ENCODE measurements around the gene SH3GLB1. TPM values are rescaled to one million over a fixed set of nuclear protein-coding genes. Genes with fewer than 3 reads are reported as not detected.
"Not testable (repeated sequence)": the region's sequence is repeated elsewhere in the genome, so short reads cannot be mapped to it uniquely, and the experiment has no call there.

The SH3GLB1 gene
- total and polyA plus RNA-seq, 7 donors, result 47.3 to 91.8 (median 56.7) TPM

- intact Hi-C loops (cut with DNase I), result no loop called here
- no peaks in the 10 kb centered on the region for H3K27me3 ChIP-seq
- WGBS, 2 donors, result 93 to 94% methylated on average over 1 of the region's 1 CpG
- no peak for DNase-seq
- no peaks in the 10 kb centered on the region for H3K4me1 ChIP-seq
- H3K27ac ChIP-seq, result no peak overlapping the region
- TF ChIP-seq POLR2A (IDR thresholded peaks at IDR 0.05) (no peak), EP300 (IDR thresholded peaks at IDR 0.05) (no peak), POLR2AphosphoS5 (IDR thresholded peaks at IDR 0.05) (no peak)
- TF ChIP-seq, protein P1, sequence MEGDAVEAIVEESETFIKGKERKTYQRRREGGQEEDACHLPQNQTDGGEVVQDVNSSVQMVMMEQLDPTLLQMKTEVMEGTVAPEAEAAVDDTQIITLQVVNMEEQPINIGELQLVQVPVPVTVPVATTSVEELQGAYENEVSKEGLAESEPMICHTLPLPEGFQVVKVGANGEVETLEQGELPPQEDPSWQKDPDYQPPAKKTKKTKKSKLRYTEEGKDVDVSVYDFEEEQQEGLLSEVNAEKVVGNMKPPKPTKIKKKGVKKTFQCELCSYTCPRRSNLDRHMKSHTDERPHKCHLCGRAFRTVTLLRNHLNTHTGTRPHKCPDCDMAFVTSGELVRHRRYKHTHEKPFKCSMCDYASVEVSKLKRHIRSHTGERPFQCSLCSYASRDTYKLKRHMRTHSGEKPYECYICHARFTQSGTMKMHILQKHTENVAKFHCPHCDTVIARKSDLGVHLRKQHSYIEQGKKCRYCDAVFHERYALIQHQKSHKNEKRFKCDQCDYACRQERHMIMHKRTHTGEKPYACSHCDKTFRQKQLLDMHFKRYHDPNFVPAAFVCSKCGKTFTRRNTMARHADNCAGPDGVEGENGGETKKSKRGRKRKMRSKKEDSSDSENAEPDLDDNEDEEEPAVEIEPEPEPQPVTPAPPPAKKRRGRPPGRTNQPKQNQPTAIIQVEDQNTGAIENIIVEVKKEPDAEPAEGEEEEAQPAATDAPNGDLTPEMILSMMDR (IDR thresholded peaks at IDR 0.05), result no peak
- no peak overlapping the region for H3K4me3 ChIP-seq
- H3K9me3 ChIP-seq, result no peaks in the 10 kb centered on the region
- H3K36me3 ChIP-seq, result no peaks in the 10 kb centered on the region
Measured at GRCh38 chr1:86696522-86696921, 7.9 kb upstream of the SH3GLB1 start.

DNA sequence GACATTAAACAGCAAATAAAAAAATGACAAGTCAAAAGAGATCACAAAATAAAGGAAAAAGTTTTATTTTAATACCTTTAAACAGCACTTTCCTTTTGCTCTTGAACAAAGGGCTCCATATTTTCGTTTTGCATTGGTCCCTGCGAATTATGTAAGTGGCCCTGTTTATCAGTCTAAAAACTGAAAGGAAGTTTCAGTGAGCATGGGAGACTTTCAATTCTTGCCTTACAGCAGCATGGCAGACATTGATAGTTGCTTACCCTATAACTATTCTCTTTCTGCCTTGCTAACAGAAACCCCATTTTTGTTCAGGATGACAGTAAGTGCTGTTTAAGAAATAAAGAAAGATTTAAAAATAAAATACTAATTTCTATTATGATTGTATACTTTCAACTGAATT lies 5.2 kb upstream of the SH3GLB1 start:
- DNase-seq, result no peak
- no peak for TF ChIP-seq POLR2AphosphoS5 (IDR thresholded peaks at IDR 0.05)
- TF ChIP-seq, protein P1 (IDR thresholded peaks at IDR 0.05), result no peak
- TF ChIP-seq POLR2A (IDR thresholded peaks at IDR 0.05), result no peak
- TF ChIP-seq EP300 (IDR thresholded peaks at IDR 0.05), result no peak
- peaks cover 0 to 7% (median 3%) of the 10 kb centered on the region in 4 donors for H3K4me1 ChIP-seq
- whole genome bisulfite sequencing, 2 donors, result 66 to 80% methylated on average over 2 of the region's 2 CpGs
- H3K27ac ChIP-seq, result no peak overlapping the region
- H3K9me3 ChIP-seq, result no peaks in the 10 kb centered on the region
- intact Hi-C loops (cut with DNase I), result no loop called here
- no peaks in the 10 kb centered on the region for H3K36me3 ChIP-seq
- no peak overlapping the region for H3K4me3 ChIP-seq
- no peaks in the 10 kb centered on the region for H3K27me3 ChIP-seq

GRCh38 chr1:86701731-86702130 lies 2.6 kb upstream of the SH3GLB1 start:
- intact Hi-C loops (cut with DNase I), result loop anchor here (10.0 kb wide), 4 partner anchors 197 to 307 kb away; partner anchors contain the start of genes HS2ST1, ODF2L and SELENOF
- TF ChIP-seq, protein P1 (IDR thresholded peaks at IDR 0.05), result no peak
- TF ChIP-seq POLR2A (IDR thresholded peaks at IDR 0.05), result no peak
- TF ChIP-seq EP300 (IDR thresholded peaks at IDR 0.05), result no peak
- TF ChIP-seq POLR2AphosphoS5 (IDR thresholded peaks at IDR 0.05), result no peak
- Histone ChIP-seq H3K9me3 (no peaks in the 10 kb centered on the region), H3K27ac (no peak overlapping the region), H3K36me3 (no peaks in the 10 kb centered on the region), H3K27me3 (no peaks in the 10 kb centered on the region), H3K4me3 (no peak overlapping the region), H3K4me1 (peaks cover 0 to 15% (median 13%) of the 10 kb centered on the region in 4 donors)
- no peak for DNase-seq
- 77 to 85% methylated on average over 1 of the region's 1 CpG for WGBS, 2 donors

GRCh38 chr1:86702954-86703494 lies 1.4 kb upstream of the SH3GLB1 start:
- H3K27me3 ChIP-seq, DNase-seq, H3K9me3 ChIP-seq, H3K36me3 ChIP-seq, H3K27ac ChIP-seq, H3K4me3 ChIP-seq: not testable (repeated sequence)
- WGBS, 2 donors, result 91 to 92% methylated on average over 5 of the region's 5 CpGs
- intact Hi-C loops (cut with DNase I), result loop anchor here (10.0 kb wide), 4 partner anchors 198 to 308 kb away; partner anchors contain the start of genes HS2ST1, ODF2L and SELENOF
- peaks cover 0 to 28% (median 26%) of the 10 kb centered on the region in 4 donors for H3K4me1 ChIP-seq

GRCh38 chr1:86703696-86704457 lies 499 bp upstream of the SH3GLB1 start:
- TF ChIP-seq EP300 (IDR thresholded peaks at IDR 0.05), result no peak
- TF ChIP-seq, protein P1 (IDR thresholded peaks at IDR 0.05), result no peak
- no peak for TF ChIP-seq POLR2A (IDR thresholded peaks at IDR 0.05)
- TF ChIP-seq POLR2AphosphoS5 (IDR thresholded peaks at IDR 0.05), result no peak
- intact Hi-C loops (cut with DNase I), result loop anchor here (10.0 kb wide), 4 partner anchors 199 to 309 kb away; partner anchors contain the start of genes HS2ST1, ODF2L and SELENOF
- Histone ChIP-seq H3K9me3 (no peaks in the 10 kb centered on the region), H3K27me3 (no peaks in the 10 kb centered on the region), H3K4me1 (peaks cover 0 to 37% (median 34%) of the 10 kb centered on the region in 4 donors), H3K27ac (peak overlapping the region; percentile 93 to 98 (median 98)), H3K4me3 (peak overlapping the region; percentile 71 to 93 (median 83)), H3K36me3 (no peaks in the 10 kb centered on the region)
- 5 to 7% methylated on average over 34 of the region's 34 CpGs for WGBS, 2 donors
- peak; percentile 66 for DNase-seq
